ENCODE measurements around the gene VEGFB. TPM values are rescaled to one million over a fixed set of nuclear protein-coding genes. Genes with fewer than 3 reads are reported as not detected.

Gene VEGFB
- total and polyA plus RNA-seq, 2 donors from 2014 or later: 77.6 to 157 TPM

DNA sequence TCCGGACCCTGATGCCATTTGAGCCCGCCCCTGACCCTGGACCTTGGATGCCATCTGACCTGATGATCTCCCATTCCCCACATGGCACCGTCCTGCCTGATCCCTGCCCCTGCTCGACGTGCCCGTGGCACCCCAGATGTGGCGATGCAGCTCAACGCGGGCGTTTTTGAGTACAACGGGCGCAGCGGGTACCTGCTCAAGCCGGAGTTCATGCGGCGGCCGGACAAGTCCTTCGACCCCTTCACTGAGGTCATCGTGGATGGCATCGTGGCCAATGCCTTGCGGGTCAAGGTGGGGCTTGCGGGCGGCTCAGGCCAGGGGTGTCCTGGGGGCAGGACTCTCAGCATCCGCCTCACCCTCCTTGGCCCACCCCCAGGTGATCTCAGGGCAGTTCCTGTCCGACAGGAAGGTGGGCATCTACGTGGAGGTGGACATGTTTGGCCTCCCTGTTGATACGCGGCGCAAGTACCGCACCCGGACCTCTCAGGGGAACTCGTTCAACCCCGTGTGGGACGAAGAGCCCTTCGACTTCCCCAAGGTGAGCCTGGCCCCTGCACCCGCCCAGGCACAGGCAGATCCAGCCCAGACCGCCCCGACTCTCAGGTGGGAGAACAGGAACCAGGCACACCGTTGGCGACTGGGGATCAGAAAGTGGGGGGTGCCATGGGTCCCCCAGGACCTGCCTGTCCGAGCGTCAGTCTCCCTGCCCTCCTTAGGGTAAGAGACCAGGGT lies 28.1 kb downstream of the VEGFB start:
- TF ChIP-seq, protein P1, sequence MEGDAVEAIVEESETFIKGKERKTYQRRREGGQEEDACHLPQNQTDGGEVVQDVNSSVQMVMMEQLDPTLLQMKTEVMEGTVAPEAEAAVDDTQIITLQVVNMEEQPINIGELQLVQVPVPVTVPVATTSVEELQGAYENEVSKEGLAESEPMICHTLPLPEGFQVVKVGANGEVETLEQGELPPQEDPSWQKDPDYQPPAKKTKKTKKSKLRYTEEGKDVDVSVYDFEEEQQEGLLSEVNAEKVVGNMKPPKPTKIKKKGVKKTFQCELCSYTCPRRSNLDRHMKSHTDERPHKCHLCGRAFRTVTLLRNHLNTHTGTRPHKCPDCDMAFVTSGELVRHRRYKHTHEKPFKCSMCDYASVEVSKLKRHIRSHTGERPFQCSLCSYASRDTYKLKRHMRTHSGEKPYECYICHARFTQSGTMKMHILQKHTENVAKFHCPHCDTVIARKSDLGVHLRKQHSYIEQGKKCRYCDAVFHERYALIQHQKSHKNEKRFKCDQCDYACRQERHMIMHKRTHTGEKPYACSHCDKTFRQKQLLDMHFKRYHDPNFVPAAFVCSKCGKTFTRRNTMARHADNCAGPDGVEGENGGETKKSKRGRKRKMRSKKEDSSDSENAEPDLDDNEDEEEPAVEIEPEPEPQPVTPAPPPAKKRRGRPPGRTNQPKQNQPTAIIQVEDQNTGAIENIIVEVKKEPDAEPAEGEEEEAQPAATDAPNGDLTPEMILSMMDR (IDR thresholded peaks at IDR 0.05; ENCODE audit: borderline replicate concordance, extremely low read depth, insufficient read depth): no peak
- Histone ChIP-seq H3K4me3 (ENCODE audit: low read length in 3 of 3) (no peak overlapping the region), H3K4me1 (ENCODE audit: control insufficient read depth in 2 of 3, insufficient read depth in 2 of 3, low read depth in 1 of 3, low read length in 3 of 3) (no peaks in the 10 kb centered on the region), H3K27ac (ENCODE audit: low read depth in 2 of 2, low read length in 2 of 2) (no peak overlapping the region), H3K9me3 (ENCODE audit: control insufficient read depth in 2 of 3, insufficient read depth in 1 of 3, low read length in 3 of 3) (no peaks in the 10 kb centered on the region), H3K36me3 (ENCODE audit: control insufficient read depth in 2 of 3, insufficient read depth in 3 of 3, low read length in 3 of 3) (peaks cover 0 to 10% (median 0%) of the 10 kb centered on the region in 3 donors), H3K27me3 (ENCODE audit: control insufficient read depth, insufficient read depth, low read length) (no peaks in the 10 kb centered on the region), H3K9ac (ENCODE audit: low read length in 3 of 3) (no peak overlapping the region)
- DNase-seq (peak in 1 of 5 donors; percentile 75), FAIRE-seq (no peak)
- intact Hi-C loops (cut with DNase I): no loop called here

DNA sequence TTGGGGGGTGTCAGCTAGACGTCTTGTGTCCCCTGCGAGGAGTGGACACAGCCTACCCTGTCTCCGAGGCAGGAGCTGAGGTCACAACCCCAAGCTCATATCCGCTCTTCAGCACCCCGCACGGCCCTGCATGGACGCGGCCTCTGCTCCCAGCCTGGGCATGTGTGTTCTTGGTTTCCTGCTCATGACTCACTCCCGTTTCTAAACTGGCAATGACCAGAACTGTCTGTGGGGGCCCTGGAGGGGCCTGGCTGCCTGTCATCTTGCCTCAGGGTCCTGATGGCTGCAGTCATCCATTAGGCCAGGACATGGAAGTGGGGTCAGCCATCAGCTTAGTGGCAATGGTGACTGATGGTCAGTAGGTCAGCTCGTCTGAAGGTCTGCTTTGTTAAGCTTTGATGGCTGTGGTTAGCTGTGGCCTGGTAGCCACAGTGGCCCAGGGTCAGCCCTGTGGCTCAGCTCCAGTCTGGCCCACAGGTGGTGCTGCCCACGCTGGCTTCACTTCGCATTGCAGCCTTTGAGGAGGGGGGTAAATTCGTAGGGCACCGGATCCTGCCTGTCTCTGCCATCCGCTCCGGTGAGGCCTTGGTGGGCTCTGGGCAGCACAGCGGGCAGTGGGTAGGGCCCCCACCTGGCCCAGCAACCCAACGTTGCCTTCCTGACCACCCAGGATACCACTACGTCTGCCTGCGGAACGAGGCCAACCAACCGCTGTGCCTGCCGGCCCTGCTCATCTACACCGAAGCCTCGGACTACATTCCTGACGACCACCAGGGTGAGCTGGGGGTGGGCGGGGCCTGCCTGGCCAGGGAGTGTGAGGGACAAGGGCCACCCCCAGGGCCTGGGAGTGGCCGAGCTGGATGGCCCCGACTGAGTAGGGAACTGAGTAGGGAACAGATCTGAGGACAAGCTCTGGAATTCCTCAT lies 28.9 kb downstream of the VEGFB start:
- TF ChIP-seq, protein P1 (IDR thresholded peaks at IDR 0.05; ENCODE audit: borderline replicate concordance, extremely low read depth, insufficient read depth): no peak
- H3K36me3 ChIP-seq (ENCODE audit: control insufficient read depth in 2 of 3, insufficient read depth in 3 of 3, low read length in 3 of 3): peaks cover 0 to 10% (median 0%) of the 10 kb centered on the region in 3 donors
- no peaks in the 10 kb centered on the region for H3K27me3 ChIP-seq (ENCODE audit: control insufficient read depth, insufficient read depth, low read length)
- intact Hi-C loops (cut with DNase I): no loop called here
- H3K9me3 ChIP-seq (ENCODE audit: control insufficient read depth in 2 of 3, insufficient read depth in 1 of 3, low read length in 3 of 3): no peaks in the 10 kb centered on the region
- FAIRE-seq (no peak), DNase-seq (peak; percentile 65 to 85 (median 73))
- H3K4me3 ChIP-seq (ENCODE audit: low read length in 3 of 3): no peak overlapping the region
- H3K4me1 ChIP-seq (ENCODE audit: control insufficient read depth in 2 of 3, insufficient read depth in 2 of 3, low read depth in 1 of 3, low read length in 3 of 3): peaks cover 0 to 5% (median 2%) of the 10 kb centered on the region in 3 donors
- H3K27ac ChIP-seq (ENCODE audit: low read depth in 2 of 2, low read length in 2 of 2): no peak overlapping the region
- H3K9ac ChIP-seq (ENCODE audit: low read length in 3 of 3): no peak overlapping the region

DNA sequence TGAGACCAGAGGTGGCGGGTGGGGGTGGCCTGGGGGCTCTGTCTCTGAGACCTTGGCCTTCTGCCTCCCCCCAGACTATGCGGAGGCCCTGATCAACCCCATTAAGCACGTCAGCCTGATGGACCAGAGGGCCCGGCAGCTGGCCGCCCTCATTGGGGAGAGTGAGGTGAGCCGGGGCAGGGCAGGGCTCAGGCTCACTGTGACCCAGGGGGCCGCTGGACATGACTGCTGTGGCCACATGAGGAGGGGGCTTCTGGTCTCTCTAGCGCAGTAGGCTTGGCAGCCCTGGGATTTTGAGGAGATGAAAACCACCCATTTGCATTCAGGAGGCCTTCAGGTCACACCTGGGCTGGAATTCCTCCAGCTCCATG lies 29.5 kb downstream of the VEGFB start:
- Histone ChIP-seq H3K36me3 (ENCODE audit: control insufficient read depth in 2 of 3, insufficient read depth in 3 of 3, low read length in 3 of 3) (peaks cover 0 to 8% (median 0%) of the 10 kb centered on the region in 3 donors), H3K9ac (ENCODE audit: low read length in 3 of 3) (no peak overlapping the region), H3K27me3 (ENCODE audit: control insufficient read depth, insufficient read depth, low read length) (no peaks in the 10 kb centered on the region), H3K4me1 (ENCODE audit: control insufficient read depth in 2 of 3, insufficient read depth in 2 of 3, low read depth in 1 of 3, low read length in 3 of 3) (peaks cover 0 to 12% (median 8%) of the 10 kb centered on the region in 3 donors), H3K27ac (ENCODE audit: low read depth in 2 of 2, low read length in 2 of 2) (no peak overlapping the region), H3K4me3 (ENCODE audit: low read length in 3 of 3) (no peak overlapping the region), H3K9me3 (ENCODE audit: control insufficient read depth in 2 of 3, insufficient read depth in 1 of 3, low read length in 3 of 3) (no peaks in the 10 kb centered on the region)
- FAIRE-seq (no peak), DNase-seq (no peak)
- intact Hi-C loops (cut with DNase I): no loop called here
- TF ChIP-seq, protein P1 (IDR thresholded peaks at IDR 0.05; ENCODE audit: borderline replicate concordance, extremely low read depth, insufficient read depth): no peak

Data from kidney (tissue), 14 donors.